Upper lobe of right lung (tissue), 1 donor: Measurements from ENCODE around the gene ZNF638. TPM values are rescaled to one million over a fixed set of nuclear protein-coding genes. Genes with fewer than 3 reads are reported as not detected.
"Not testable (repeated sequence)": the region's sequence is repeated elsewhere in the genome, so short reads cannot be mapped to it uniquely, and the experiment has no call there.

ENCODE experiments used
- ATAC-seq: fragments of 200-7000 bp; cut with Tn5 transposase; one replicate; pipeline ENCODE4 v1.9.1; 2020; ENCODE audit warnings: mild to moderate bottlenecking, moderate library complexity
- DNase-seq: peaks from one replicate; pipeline ENCODE4 v3.0.0-alpha.2; 2020
- H3K27ac ChIP-seq: fragments of 200-600 bp; one replicate; pipeline ENCODE4 v1.8.0; 2022
- H3K27me3 ChIP-seq: fragments of 200-600 bp; one replicate; pipeline ENCODE4 v1.8.0; 2022; ENCODE audit warnings: mild to moderate bottlenecking
- H3K36me3 ChIP-seq: fragments of 200-600 bp; one replicate; pipeline ENCODE4 v1.8.0; 2022
- H3K4me1 ChIP-seq: fragments of 200-600 bp; one replicate; pipeline ENCODE4 v1.8.0; 2022
- H3K4me3 ChIP-seq: fragments of 200-600 bp; one replicate; pipeline ENCODE4 v1.8.0; 2022; ENCODE audit warnings: mild to moderate bottlenecking
- H3K9me3 ChIP-seq: fragments of 200-600 bp; one replicate; pipeline ENCODE4 v1.8.0; 2022
- intact Hi-C: fragments of 100-400 bp; cut with DNase I; formaldehyde crosslinking; loops from one replicate; pipeline ENCODE4 v1.11.0; 2022
- total RNA-seq: library from RNA; stranded (reverse); fragmentation: NEBNext Ultra II Directional; extraction: Animal tissue kit (Norgen Biotek cat#: 25700); gene quantifications from one replicate; pipeline ENCODE4 v1.2.1, GENCODE V29; 2021
- TF ChIP-seq, protein P1 (sequence below): fragments of 200-600 bp; IDR thresholded peaks from one replicate; pipeline ENCODE4 v1.8.0; 2022; ENCODE audit warnings: antibody characterized with exemption
- donor health status: DM: no; HTN: yes; CAD: no; lungs with severe emphysema.

Gene ZNF638
- total RNA-seq, 1 donor from 2014 or later = 114 TPM

DNA sequence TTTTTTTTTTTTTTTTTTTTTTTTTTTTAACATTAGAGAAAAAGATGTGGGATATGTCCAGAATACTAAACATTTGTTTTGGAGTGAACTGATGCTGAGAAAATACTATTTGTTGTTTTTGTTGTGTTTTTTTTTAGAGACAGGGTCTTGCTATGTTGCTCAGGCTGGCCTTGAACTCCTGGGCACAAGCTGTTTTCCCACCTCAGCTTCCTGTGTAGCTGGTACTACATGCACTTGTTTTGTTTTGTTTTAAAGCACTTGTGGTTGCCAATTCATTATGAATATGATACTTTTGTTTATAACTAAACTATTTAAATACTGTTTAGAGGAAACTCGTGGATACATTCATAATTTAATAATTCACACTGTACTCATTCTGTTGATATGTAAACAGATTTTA, 88.4 kb downstream of the ZNF638 start:
- no peaks in the 10 kb centered on the region for H3K27me3 ChIP-seq
- H3K9me3 ChIP-seq = no peaks in the 10 kb centered on the region
- H3K27ac ChIP-seq = no peak overlapping the region
- TF ChIP-seq, protein P1, sequence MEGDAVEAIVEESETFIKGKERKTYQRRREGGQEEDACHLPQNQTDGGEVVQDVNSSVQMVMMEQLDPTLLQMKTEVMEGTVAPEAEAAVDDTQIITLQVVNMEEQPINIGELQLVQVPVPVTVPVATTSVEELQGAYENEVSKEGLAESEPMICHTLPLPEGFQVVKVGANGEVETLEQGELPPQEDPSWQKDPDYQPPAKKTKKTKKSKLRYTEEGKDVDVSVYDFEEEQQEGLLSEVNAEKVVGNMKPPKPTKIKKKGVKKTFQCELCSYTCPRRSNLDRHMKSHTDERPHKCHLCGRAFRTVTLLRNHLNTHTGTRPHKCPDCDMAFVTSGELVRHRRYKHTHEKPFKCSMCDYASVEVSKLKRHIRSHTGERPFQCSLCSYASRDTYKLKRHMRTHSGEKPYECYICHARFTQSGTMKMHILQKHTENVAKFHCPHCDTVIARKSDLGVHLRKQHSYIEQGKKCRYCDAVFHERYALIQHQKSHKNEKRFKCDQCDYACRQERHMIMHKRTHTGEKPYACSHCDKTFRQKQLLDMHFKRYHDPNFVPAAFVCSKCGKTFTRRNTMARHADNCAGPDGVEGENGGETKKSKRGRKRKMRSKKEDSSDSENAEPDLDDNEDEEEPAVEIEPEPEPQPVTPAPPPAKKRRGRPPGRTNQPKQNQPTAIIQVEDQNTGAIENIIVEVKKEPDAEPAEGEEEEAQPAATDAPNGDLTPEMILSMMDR = no peak
- peaks cover 6% of the 10 kb centered on the region for H3K4me1 ChIP-seq
- intact Hi-C loops = no loop called here
- ATAC-seq (no peak), DNase-seq (no peak)
- peaks cover 38% of the 10 kb centered on the region for H3K36me3 ChIP-seq
- H3K4me3 ChIP-seq = no peak overlapping the region

DNA sequence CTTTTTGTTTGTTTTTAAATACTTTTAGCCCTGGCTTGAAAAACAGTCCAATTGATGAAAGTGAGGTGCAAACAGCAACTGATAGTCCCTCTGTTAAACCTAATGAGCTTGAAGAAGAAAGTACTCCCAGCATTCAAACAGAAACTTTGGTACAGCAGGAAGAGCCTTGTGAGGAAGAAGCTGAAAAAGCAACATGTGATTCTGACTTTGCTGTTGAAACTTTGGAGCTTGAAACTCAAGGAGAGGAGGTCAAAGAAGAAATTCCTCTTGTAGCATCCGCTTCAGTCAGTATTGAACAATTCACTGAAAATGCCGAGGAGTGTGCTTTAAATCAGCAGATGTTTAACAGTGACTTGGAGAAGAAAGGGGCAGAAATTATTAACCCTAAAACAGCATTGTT, 91.2 kb downstream of the ZNF638 start:
- Histone ChIP-seq H3K4me1 (peaks cover 6% of the 10 kb centered on the region), H3K9me3 (no peaks in the 10 kb centered on the region), H3K4me3 (no peak overlapping the region), H3K27me3 (no peaks in the 10 kb centered on the region), H3K36me3 (peaks cover 64% of the 10 kb centered on the region), H3K27ac (no peak overlapping the region)
- TF ChIP-seq, protein P1 = no peak
- intact Hi-C loops = no loop called here
- no peak for DNase-seq
- no peak for ATAC-seq

DNA sequence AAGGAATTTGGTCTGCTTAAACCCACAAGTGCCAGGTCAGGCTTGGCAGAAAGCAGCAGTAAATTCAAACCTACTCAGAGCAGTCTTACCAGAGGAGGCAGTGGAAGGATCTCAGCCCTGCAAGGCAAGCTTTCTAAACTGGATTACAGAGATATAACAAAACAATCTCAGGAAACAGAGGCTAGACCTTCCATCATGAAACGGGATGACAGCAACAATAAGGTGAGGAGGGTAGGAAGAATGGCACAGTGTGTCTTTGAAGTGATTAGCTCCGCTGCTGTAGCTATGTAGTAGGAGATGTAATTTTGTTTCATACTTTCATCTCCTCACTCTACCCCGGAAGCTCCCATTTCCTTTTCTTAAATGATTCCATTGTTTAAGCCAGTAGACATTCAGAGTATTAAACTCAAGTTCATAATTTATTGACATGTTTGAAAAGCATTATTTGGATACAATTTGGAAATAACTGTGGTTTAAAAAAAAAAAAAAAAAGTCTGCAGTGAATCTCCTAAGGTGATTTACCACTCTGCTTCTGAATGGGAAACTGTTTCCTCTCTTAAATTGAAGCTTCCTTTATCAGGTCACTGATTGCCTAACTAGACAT, 92.3 kb downstream of the ZNF638 start:
- H3K4me3 ChIP-seq = no peak overlapping the region
- DNase-seq (no peak), ATAC-seq (no peak)
- TF ChIP-seq, protein P1 = no peak
- H3K4me1 ChIP-seq = peaks cover 6% of the 10 kb centered on the region
- H3K36me3 ChIP-seq = peaks cover 71% of the 10 kb centered on the region
- intact Hi-C loops = no loop called here
- H3K27me3 ChIP-seq = no peaks in the 10 kb centered on the region
- H3K27ac ChIP-seq = no peak overlapping the region
- no peaks in the 10 kb centered on the region for H3K9me3 ChIP-seq

DNA sequence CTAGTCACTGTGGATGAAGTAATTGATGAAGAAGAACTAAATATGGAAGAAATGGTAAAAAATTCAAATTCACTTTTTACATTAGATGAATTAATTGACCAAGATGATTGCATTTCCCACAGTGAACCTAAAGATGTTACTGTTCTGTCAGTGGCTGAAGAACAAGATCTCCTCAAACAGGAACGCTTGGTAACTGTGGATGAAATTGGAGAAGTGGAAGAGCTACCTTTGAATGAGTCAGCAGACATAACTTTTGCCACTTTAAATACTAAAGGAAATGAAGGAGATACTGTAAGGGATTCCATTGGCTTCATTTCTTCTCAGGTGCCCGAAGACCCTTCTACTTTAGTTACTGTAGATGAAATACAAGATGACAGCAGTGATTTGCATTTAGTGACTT, 95.1 kb downstream of the ZNF638 start:
- Histone ChIP-seq H3K27me3 (no peaks in the 10 kb centered on the region), H3K9me3 (no peaks in the 10 kb centered on the region), H3K36me3 (peaks cover 91% of the 10 kb centered on the region), H3K4me1 (peaks cover 6% of the 10 kb centered on the region), H3K27ac (no peak overlapping the region), H3K4me3 (no peak overlapping the region)
- no peak for ATAC-seq
- intact Hi-C loops = no loop called here
- no peak for DNase-seq
- TF ChIP-seq, protein P1 = no peak

DNA sequence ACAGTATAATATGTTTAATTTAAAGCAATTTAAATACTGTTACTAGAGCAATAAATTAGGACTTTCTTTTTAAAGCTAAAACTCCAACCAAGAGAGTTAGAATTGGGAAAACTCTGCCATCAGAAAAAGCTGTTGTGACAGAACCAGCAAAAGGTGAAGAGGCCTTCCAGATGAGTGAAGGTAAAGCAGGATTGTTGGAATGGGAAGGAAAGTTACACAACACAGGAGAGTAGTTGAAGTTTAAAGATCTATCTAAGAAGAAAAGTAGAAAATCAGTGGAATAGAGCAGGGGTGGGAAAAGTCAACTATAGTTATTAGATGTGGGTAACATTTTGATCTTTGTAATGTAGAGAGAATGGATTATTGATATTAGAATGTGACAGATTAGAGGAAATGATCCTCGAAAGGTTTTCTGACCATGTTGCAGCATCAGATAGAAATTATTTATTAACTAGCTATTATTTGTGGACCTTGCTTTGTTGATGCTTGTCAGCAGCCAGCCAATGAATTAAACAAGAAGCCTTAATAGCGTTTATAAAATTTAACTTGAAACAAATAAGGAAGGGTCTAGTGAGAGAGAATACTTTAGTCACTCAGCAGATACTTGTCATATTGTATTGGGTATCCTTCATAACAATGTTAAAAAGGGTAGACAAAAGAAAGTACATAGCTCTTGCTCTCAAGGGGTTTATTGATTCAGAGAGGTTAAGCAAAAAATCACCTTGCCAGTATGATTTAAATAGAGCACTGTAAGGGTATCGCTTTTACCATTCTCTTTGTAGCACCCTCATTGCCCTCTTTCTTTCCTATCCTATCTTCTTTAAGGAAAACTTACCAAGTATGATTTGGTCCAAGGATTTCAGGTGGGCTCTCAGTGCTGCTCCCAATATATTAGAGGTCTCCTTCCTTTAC, 97.1 kb downstream of the ZNF638 start:
- TF ChIP-seq, protein P1 = no peak
- DNase-seq (no peak), ATAC-seq (no peak)
- H3K4me3 ChIP-seq = no peak overlapping the region
- intact Hi-C loops = no loop called here
- H3K27ac ChIP-seq = no peak overlapping the region
- H3K9me3 ChIP-seq = no peaks in the 10 kb centered on the region
- H3K27me3 ChIP-seq = no peaks in the 10 kb centered on the region
- H3K4me1 ChIP-seq = no peaks in the 10 kb centered on the region
- peaks cover 98% of the 10 kb centered on the region for H3K36me3 ChIP-seq

DNA sequence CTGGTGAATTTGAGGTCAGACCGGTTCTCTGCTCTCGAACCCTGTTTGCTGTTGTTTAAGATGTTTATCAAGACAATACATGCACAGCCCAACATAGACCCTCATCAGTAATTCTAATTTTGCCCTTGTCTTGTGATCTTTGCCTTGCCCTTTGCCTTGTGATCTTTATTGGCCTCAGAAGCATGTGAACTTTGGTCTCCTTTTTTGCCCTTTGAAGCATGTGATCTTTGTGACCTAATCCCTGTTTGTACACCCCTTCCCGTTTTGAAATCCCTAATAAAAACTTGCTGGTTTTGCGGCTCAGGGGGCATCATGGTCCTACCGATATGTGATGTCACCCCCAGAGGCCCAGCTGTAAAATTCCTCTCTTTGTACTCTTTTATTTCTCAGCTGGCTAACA, 113.6 kb downstream of the ZNF638 start:
- intact Hi-C loops = not testable (repeated sequence)

More for the DNA sequence above, 113.6 kb downstream of the ZNF638 start:
- H3K4me1 ChIP-seq, H3K4me3 ChIP-seq, ATAC-seq, H3K27me3 ChIP-seq, H3K27ac ChIP-seq, H3K9me3 ChIP-seq, H3K36me3 ChIP-seq, DNase-seq: not testable (repeated sequence)
